HepG2 (cell line): ENCODE measurements around the gene TRAPPC1. TPM values are rescaled to one million over a fixed set of nuclear protein-coding genes. Genes with fewer than 3 reads are reported as not detected.

Experiments used
- ARID4A ChIP-seq: sonication (generic); formaldehyde crosslinking; IDR thresholded peaks from 2 replicates; pipeline ENCODE4 v1.5.0; 2020; ENCODE audit warnings: mild to moderate bottlenecking, missing genetic modification reagents, borderline replicate concordance
- CEBPG ChIP-seq: IDR thresholded peaks from 2 replicates; pipeline ENCODE4 v1.6.1; 2016
- HNF1A ChIP-seq, 2 experiments: sonication (generic) in 1 of 2; formaldehyde crosslinking in 1 of 2; IDR thresholded peaks; 2 replicates each; pipeline versions ENCODE4 v1.4.0 to v1.6.1; 2016 to 2020; ENCODE audit warnings: borderline replicate concordance in 1 of 2, low read depth in 1 of 2, mild to moderate bottlenecking in 1 of 2, missing genetic modification reagents in 1 of 2
- NR2F1 ChIP-seq, 2 experiments: fragments of 450-650 bp in 1 of 2; formaldehyde crosslinking in 1 of 2; IDR thresholded peaks; 2 replicates each; pipeline versions ENCODE4 v1.5.0 to v1.6.1; 2016 to 2020; ENCODE audit warnings: mild to moderate bottlenecking in 1 of 2, missing compliant biosample characterization in 1 of 2, missing genetic modification reagents in 1 of 2, moderate library complexity in 1 of 2
- TFAP4 ChIP-seq: sonication (generic); IDR thresholded peaks from 2 replicates; pipeline ENCODE4 v1.6.1; 2016; ENCODE audit warnings: low read depth, borderline replicate concordance
- ZBTB37 ChIP-seq: sonication (generic); formaldehyde crosslinking; IDR thresholded peaks from 2 replicates; pipeline ENCODE4 v1.4.0; 2020; ENCODE audit warnings: mild to moderate bottlenecking, missing genetic modification reagents
- ZHX1 ChIP-seq: sonication (generic); formaldehyde crosslinking; IDR thresholded peaks from 2 replicates; pipeline ENCODE4 v1.8.1; 2022; ENCODE audit warnings: low read depth, mild to moderate bottlenecking, missing genetic modification reagents
- ZNF639 ChIP-seq: conservative IDR thresholded peaks from 2 replicates; pipeline ENCODE4 v1.6.1; 2018; ENCODE audit warnings: missing genetic modification reagents
- ZNF749 ChIP-seq: sonication (generic); formaldehyde crosslinking; IDR thresholded peaks from 2 replicates; pipeline ENCODE4 v1.8.0; 2022; ENCODE audit warnings: mild to moderate bottlenecking, missing genetic modification reagents, moderate library complexity, borderline replicate concordance
- ZSCAN21 ChIP-seq: sonication (generic); formaldehyde crosslinking; IDR thresholded peaks from 2 replicates; pipeline ENCODE4 v1.8.0; 2022; ENCODE audit warnings: mild to moderate bottlenecking, missing genetic modification reagents, moderate library complexity, borderline replicate concordance
- polyA plus RNA-seq, 8 experiments: library from polyadenylated mRNA; depleted of rRNA in 3 of 8; stranded (reverse) in 7 of 8; unstranded in 1 of 8; fragments of >200 nt; fragmentation: Illumina TruSeq in 4 of 8; extraction: Trizol in 4 of 8; gene quantifications; 2 replicates each; pipeline versions ENCODE4 v1.2.1 to v1.2.3, GENCODE V29; 2011 to 2016; ENCODE audit warnings: low read depth in 4 of 8, missing spikeins in 1 of 8, mixed read lengths in 1 of 8; ENCODE audit not compliant: insufficient read depth in 1 of 8
- total RNA-seq, 5 experiments: library from RNA; depleted of rRNA; stranded (reverse); fragments of >200 nt; fragmentation: Illumina TruSeq; extraction: Trizol; gene quantifications; 2 replicates each; pipeline ENCODE4 v1.2.3, GENCODE V29; 2016; ENCODE audit warnings: low read depth in 1 of 5

TRAPPC1 gene
- total and polyA plus RNA-seq, 2 of the 13 experiments (the other 11 are each of a cell fraction or from before 2014, with no cell fraction given) = 28.1 to 44.9 TPM

- no peak for TF ChIP-seq ZBTB37 (CRISPR knock-in tag)
- 0 out of 2 replicates have a peak, but pooled peaks have one; percentile 38 for TF ChIP-seq ZSCAN21 (CRISPR knock-in tag)
- no peak for TF ChIP-seq HNF1A (IDR thresholded peaks at IDR 0.05; ENCODE audit: low read depth)
- TF ChIP-seq HNF1A (CRISPR knock-in tag; IDR thresholded peaks at IDR 0.05; ENCODE audit: borderline replicate concordance) = no peak
- TF ChIP-seq NR2F1 (CRISPR knock-in tag; IDR thresholded peaks at IDR 0.05) = 0 out of 4 replicates have a peak, but pooled peaks of 1 of the 2 experiments have one; percentile 55
- no peak for TF ChIP-seq ZHX1 (CRISPR knock-in tag)
- no peak for TF ChIP-seq ZNF639 (CRISPR knock-in tag)
- peak; percentile 71; the same call in 1 of the 2 replicates for TF ChIP-seq TFAP4
- TF ChIP-seq CEBPG (CRISPR knock-in tag) = no peak
- TF ChIP-seq ARID4A (CRISPR knock-in tag) = no peak
- no peak for TF ChIP-seq ZNF749 (CRISPR knock-in tag)
Observed at GRCh38 chr17:7889166-7889955, 42.4 kb downstream of the TRAPPC1 start (continued).
